ENCODE measurements around the gene MTUS2. TPM values are rescaled to one million over a fixed set of nuclear protein-coding genes. Genes with fewer than 3 reads are reported as not detected.

Gene MTUS2
- total and polyA plus RNA-seq, 9 of the 15 experiments (the other 6 are each of a cell fraction or from before 2014, with no cell fraction given) = 0.01 to 0.28 (median 0.06) TPM; not detected in 1

DNA sequence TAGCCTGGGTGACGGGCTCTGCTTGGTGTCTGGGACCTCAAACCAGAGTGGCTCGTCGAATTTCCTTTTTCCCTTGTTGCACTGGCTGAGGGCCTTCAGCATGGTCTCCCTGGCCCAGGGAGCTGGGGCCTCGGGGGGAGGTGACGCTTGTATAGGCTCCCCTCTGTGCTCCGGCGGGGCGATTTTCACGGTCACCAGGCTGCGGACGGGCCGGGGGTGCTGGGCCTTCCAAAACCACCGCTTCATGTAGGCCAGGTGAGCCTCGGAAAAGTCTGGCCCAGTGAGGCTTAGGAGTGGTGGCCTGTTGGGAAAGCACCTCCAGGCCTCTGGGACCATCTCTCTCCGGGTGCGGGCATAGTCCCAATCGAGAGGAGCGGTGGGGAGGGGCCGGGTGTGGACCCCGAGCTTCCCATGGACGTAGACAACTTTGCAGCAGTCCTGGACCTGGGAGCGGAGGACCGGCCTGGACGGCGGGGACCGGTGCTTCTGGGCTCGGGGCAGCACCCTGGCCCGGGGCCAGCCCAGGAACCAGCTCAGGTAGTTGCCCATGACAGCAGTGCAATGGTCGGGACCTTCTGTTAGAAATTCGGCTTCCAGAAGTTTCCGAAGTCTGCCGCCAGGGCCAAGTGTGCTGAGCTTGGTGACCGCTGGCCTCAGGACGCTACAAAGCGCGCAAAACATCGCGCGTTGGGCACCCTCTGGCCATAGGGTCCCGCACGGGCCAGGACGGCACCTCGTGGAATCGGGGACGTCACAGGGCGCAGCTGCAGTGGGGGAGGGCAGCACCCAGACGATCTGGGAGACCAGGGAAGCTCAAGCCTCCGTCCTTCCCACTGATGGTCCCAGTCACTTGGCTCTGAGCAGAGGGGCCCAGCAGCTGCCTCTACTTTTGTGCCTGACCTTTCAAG, 41.6 kb upstream of the MTUS2 start:
- H2AFZ ChIP-seq (ENCODE audit: low read depth, low read length) = no peak overlapping the region
- peaks cover 0 to 8% of the 10 kb centered on the region in 2 experiments; a peak in 1 of 5 replicates for H3K4me1 ChIP-seq (replicated peaks in 1 of 2; ENCODE audit: control insufficient read depth in 2 of 2, insufficient read depth in 2 of 2, low read length in 2 of 2)
- ChIA-PET POLR2A (interaction anchor here (1.1 kb wide), 1 partner anchor 13 kb away, joined by 3 read pairs; no protein-coding TSS in a partner anchor), CTCF (ENCODE audit: low intra/inter-chr PET ratio) (no interaction called here)
- no TSS peak for BruUV-seq (replicated peaks)
- WGBS (ENCODE audit: insufficient coverage, low coverage, missing lambda C conversion rate) = 8% methylated on average over 25 of the region's 48 CpGs
- DNase-seq (ENCODE audit: extremely low read depth in 1 of 4, low spot score in 3 of 4) = no peak
- H3K4me3 ChIP-seq = no peak overlapping the region
- no peak overlapping the region for H3K4me2 ChIP-seq (ENCODE audit: insufficient read depth, low read length)
- TF ChIP-seq ZNF41 (CRISPR knock-in tag; conservative IDR thresholded peaks at IDR 0.05) (no peak), SREBF2 (CRISPR knock-in tag; IDR thresholded peaks at IDR 0.05) (no peak), SAFB2 (IDR thresholded peaks at IDR 0.05; ENCODE audit: borderline replicate concordance, low read depth, low read length, severe bottlenecking) (no peak), CC2D1A (IDR thresholded peaks at IDR 0.05) (no peak), NUFIP1 (IDR thresholded peaks at IDR 0.05; ENCODE audit: partially characterized antibody) (no peak), CTBP1 (IDR thresholded peaks at IDR 0.05; ENCODE audit: borderline replicate concordance) (no peak)
- TF ChIP-seq, protein P1, sequence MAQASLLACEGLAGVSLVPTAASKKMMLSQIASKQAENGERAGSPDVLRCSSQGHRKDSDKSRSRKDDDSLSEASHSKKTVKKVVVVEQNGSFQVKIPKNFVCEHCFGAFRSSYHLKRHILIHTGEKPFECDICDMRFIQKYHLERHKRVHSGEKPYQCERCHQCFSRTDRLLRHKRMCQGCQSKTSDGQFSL (CRISPR knock-in tag; IDR thresholded peaks at IDR 0.05) = no peak
- TF ChIP-seq, protein P1 (tag; IDR thresholded peaks at IDR 0.05) = no peak
- TF ChIP-seq, protein P2, sequence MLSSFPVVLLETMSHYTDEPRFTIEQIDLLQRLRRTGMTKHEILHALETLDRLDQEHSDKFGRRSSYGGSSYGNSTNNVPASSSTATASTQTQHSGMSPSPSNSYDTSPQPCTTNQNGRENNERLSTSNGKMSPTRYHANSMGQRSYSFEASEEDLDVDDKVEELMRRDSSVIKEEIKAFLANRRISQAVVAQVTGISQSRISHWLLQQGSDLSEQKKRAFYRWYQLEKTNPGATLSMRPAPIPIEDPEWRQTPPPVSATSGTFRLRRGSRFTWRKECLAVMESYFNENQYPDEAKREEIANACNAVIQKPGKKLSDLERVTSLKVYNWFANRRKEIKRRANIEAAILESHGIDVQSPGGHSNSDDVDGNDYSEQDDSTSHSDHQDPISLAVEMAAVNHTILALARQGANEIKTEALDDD (IDR thresholded peaks at IDR 0.05) = no peak
- TF ChIP-seq, protein P3, sequence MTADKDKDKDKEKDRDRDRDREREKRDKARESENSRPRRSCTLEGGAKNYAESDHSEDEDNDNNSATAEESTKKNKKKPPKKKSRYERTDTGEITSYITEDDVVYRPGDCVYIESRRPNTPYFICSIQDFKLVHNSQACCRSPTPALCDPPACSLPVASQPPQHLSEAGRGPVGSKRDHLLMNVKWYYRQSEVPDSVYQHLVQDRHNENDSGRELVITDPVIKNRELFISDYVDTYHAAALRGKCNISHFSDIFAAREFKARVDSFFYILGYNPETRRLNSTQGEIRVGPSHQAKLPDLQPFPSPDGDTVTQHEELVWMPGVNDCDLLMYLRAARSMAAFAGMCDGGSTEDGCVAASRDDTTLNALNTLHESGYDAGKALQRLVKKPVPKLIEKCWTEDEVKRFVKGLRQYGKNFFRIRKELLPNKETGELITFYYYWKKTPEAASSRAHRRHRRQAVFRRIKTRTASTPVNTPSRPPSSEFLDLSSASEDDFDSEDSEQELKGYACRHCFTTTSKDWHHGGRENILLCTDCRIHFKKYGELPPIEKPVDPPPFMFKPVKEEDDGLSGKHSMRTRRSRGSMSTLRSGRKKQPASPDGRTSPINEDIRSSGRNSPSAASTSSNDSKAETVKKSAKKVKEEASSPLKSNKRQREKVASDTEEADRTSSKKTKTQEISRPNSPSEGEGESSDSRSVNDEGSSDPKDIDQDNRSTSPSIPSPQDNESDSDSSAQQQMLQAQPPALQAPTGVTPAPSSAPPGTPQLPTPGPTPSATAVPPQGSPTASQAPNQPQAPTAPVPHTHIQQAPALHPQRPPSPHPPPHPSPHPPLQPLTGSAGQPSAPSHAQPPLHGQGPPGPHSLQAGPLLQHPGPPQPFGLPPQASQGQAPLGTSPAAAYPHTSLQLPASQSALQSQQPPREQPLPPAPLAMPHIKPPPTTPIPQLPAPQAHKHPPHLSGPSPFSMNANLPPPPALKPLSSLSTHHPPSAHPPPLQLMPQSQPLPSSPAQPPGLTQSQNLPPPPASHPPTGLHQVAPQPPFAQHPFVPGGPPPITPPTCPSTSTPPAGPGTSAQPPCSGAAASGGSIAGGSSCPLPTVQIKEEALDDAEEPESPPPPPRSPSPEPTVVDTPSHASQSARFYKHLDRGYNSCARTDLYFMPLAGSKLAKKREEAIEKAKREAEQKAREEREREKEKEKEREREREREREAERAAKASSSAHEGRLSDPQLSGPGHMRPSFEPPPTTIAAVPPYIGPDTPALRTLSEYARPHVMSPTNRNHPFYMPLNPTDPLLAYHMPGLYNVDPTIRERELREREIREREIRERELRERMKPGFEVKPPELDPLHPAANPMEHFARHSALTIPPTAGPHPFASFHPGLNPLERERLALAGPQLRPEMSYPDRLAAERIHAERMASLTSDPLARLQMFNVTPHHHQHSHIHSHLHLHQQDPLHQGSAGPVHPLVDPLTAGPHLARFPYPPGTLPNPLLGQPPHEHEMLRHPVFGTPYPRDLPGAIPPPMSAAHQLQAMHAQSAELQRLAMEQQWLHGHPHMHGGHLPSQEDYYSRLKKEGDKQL (CRISPR knock-in tag; IDR thresholded peaks at IDR 0.05; ENCODE audit: borderline replicate concordance) = no peak
- in situ Hi-C loops (cut with MboI) = loop anchor here (25.0 kb wide), 1 partner anchor 716 kb away; no protein-coding TSS in a partner anchor
- H4K20me1 ChIP-seq (replicated peaks; ENCODE audit: control insufficient read depth, insufficient read depth, low read length) = no peaks in the 10 kb centered on the region
- H3K27me3 ChIP-seq (ENCODE audit: control insufficient read depth in 2 of 2, insufficient read depth in 2 of 2, low read length in 2 of 2) = peaks cover 0 to 11% of the 10 kb centered on the region in 2 experiments; a peak in 2 of 5 replicates
- H3K9me1 ChIP-seq (ENCODE audit: control insufficient read depth, insufficient read depth, low read length) = no peaks in the 10 kb centered on the region
- H3K9me3 ChIP-seq (replicated peaks; ENCODE audit: control insufficient read depth, insufficient read depth, low read depth, low read length) = no peaks in the 10 kb centered on the region
- no peak overlapping the region for H3K9ac ChIP-seq (ENCODE audit: insufficient read depth in 1 of 2, low read depth in 2 of 2, low read length in 2 of 2)
- H3K36me3 ChIP-seq (ENCODE audit: control insufficient read depth, insufficient read depth, low read length) = no peaks in the 10 kb centered on the region
- no peak for ATAC-seq
- no peaks in the 10 kb centered on the region for H3K79me2 ChIP-seq (ENCODE audit: control insufficient read depth, insufficient read depth, low read length)
- intact Hi-C loops (cut with micrococcal nuclease) = no loop called here
- no peak overlapping the region for H3K27ac ChIP-seq (ENCODE audit: extremely low read depth, low read depth, low read length)
- FAIRE-seq = no peak

Measured in K562 (cell line).